Lung (tissue), 12 donors: ENCODE results near the gene PIK3AP1. TPM values are rescaled to one million over a fixed set of nuclear protein-coding genes. Genes with fewer than 3 reads are reported as not detected.

Source experiments
- ATAC-seq: fragments of 200-7000 bp; cut with Tn5 transposase; one replicate; pipeline ENCODE4 v1.9.1; 2020; ENCODE audit warnings: moderate number of reproducible peaks; ENCODE audit not compliant: insufficient read depth, low FRiP score
- DNase-seq, 3 donors: peaks; one replicate each; pipeline ENCODE4 v3.0.0-alpha.2; 2013 to 2017
- H3K27ac ChIP-seq, 2 donors: one replicate each; pipeline ENCODE4 v1.5.1; 2013; ENCODE audit warnings: mild to moderate bottlenecking in 2 of 2, moderate library complexity in 2 of 2, control low read depth in 1 of 2, inconsistent platforms in 1 of 2, low read depth in 1 of 2, low read length in 1 of 2
- H3K27me3 ChIP-seq, 3 donors: one replicate each; pipeline ENCODE4 v1.5.1; 2013; ENCODE audit warnings: low read length in 2 of 3; ENCODE audit not compliant: control insufficient read depth in 3 of 3, insufficient read depth in 3 of 3
- H3K36me3 ChIP-seq, 4 donors: one replicate each; pipeline ENCODE4 v1.5.1; 2013; ENCODE audit warnings: low read length in 4 of 4, mild to moderate bottlenecking in 1 of 4, moderate library complexity in 1 of 4; ENCODE audit not compliant: control insufficient read depth in 4 of 4, insufficient read depth in 4 of 4
- H3K4me1 ChIP-seq, 5 donors: one replicate each; pipeline ENCODE4 v1.5.1; 2013; ENCODE audit warnings: low read length in 5 of 5, mild to moderate bottlenecking in 2 of 5, moderate library complexity in 1 of 5; ENCODE audit not compliant: control insufficient read depth in 5 of 5, insufficient read depth in 5 of 5
- H3K4me3 ChIP-seq: one replicate; pipeline ENCODE4 v1.5.1; 2013; ENCODE audit warnings: mild to moderate bottlenecking, control low read depth, moderate library complexity
- H3K9ac ChIP-seq, 2 donors: one replicate each; pipeline ENCODE4 v1.5.1; 2013; ENCODE audit warnings: low read length in 2 of 2, control low read depth in 1 of 2; ENCODE audit not compliant: insufficient read depth in 1 of 2
- H3K9me3 ChIP-seq, 4 donors: one replicate each; pipeline ENCODE4 v1.5.1; 2013; ENCODE audit warnings: low read length in 3 of 4, mild to moderate bottlenecking in 1 of 4, moderate library complexity in 1 of 4; ENCODE audit not compliant: control insufficient read depth in 4 of 4, insufficient read depth in 3 of 4
- CTCF ChIP-seq: IDR thresholded peaks from 2 replicates; pipeline ENCODE4 v1.5.1; 2012; ENCODE audit warnings: mild to moderate bottlenecking; ENCODE audit errors: control extremely low read depth, extremely low read depth
- WGBS, 2 donors: extraction: QIAGEN DNeasy Blood & Tissue Kit; methylation state at CpG; one replicate each; pipeline ENCODE4 v1.1.7; 2013; 5-methylcytosine and 5-hydroxymethylcytosine counted together
- polyA plus RNA-seq, 2 donors: library from polyadenylated mRNA; stranded (reverse); fragments of 200-250 nt; gene quantifications; one replicate each; pipeline ENCODE4 v1.2.1, GENCODE V29; 2013
- total RNA-seq, 2 donors: library from RNA; depleted of rRNA in 1 of 2; stranded (reverse); fragments of >200 nt in 1 of 2; gene quantifications; one replicate each; pipeline ENCODE4 v1.2.1, GENCODE V29; 2014 to 2021
- donor health status: control.
- donor health status: control.
- donor health status: Bipolar disorder and iron deficiency.
- donor health status: healthy.
- donor health status: DM: yes; HTN: yes; CAD: no.

PIK3AP1 gene
- total and polyA plus RNA-seq, 4 donors, result 7.3 to 120 (median 30.4) TPM

DNA sequence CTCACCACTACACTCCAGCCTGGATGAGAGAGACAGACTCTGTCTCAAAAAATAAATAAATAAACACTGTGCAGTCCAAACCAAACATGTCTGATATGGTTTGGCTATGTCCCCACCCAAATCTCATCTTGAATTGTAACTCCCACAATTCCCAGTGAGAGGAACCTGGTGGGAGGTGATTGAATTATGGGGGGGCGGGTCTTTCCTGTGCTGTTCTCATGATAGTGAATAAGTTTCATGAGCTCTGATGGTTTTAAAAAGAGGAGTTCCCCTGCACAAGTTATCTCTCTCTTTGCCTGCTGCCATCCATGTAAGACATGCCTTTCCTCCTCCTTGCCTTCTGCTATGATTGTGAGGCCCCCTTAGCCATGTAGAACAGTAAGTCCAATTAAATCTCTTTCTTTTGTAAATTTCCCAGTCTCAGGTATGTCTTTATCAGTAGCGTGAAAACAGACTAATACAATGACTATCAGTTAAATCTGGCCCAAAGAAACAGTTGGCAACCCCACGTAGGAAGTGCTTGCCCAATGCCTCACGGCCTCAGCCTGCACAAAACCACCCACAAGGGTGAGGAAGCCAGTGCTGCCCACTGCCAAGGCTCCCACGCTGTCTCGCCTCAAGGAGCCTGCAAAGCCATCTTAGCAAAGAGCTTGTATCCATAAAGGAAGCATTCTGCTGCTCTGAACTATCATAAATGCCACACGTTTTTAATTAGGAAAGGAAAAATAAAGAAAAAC is 64.7 kb downstream of the PIK3AP1 start:
- no peak overlapping the region for H3K27ac ChIP-seq

DNA sequence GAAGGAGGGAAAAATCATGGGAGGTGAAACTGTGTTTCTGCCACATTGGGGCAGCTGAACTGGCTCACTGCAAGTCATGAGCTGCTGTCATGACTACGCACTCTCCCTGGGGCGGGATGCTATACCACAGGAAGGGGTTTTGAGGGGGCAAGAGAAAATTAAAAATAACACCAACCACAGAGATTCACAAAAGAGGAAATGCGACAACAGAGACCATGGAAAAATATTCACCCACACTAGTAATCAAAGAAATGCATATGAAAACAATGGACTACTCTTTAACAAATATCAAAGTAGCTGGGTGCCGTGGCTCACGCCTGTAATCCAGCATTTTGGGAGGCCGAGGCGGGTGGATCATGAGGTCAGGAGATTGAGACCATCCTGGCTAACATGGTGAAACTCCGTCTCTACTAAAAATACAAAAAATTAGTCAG is 68.3 kb downstream of the PIK3AP1 start:
- no peak for TF ChIP-seq CTCF
- Histone ChIP-seq H3K27ac (no peak overlapping the region), H3K4me1 (no peaks in the 10 kb centered on the region), H3K36me3 (no peaks in the 10 kb centered on the region), H3K9ac (no peak overlapping the region), H3K4me3 (no peak overlapping the region), H3K27me3 (peaks cover 0 to 2% (median 0%) of the 10 kb centered on the region in 3 donors), H3K9me3 (no peaks in the 10 kb centered on the region)
- ATAC-seq, result peak; percentile 27
- no peak for DNase-seq
- 48 to 66% methylated on average over 8 of the region's 8 CpGs for WGBS, 2 donors

More for the DNA sequence above, 64.7 kb downstream of the PIK3AP1 start:
- ATAC-seq, result no peak
- Histone ChIP-seq H3K4me3 (no peak overlapping the region), H3K36me3 (no peaks in the 10 kb centered on the region), H3K9ac (no peak overlapping the region), H3K9me3 (no peaks in the 10 kb centered on the region), H3K27me3 (peaks cover 0 to 2% (median 0%) of the 10 kb centered on the region in 3 donors), H3K4me1 (peaks cover 0 to 9% (median 0%) of the 10 kb centered on the region in 5 donors)
- no peak for DNase-seq
- 51 to 65% methylated on average over 7 of the region's 7 CpGs for WGBS, 2 donors
- TF ChIP-seq CTCF, result no peak

DNA sequence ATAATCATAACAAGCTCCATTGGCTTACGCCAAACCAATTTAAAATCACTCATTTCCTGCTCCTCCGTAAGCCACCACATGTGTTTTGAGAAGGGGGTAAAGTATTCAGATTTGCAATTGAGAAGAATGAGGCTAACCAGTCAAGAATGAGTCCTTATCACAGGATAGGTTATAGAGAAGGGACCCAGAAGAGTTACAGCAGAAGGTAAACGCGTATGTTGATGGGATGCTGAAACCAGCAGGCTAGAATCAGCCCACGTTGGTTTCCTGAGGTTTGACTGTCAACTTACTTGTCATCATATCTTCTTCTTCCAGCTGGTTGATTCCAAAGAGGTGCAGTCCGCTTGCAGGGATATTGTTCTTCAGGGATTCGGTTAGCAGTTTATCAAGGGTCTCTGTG is 69.4 kb downstream of the PIK3AP1 start:
- no peaks in the 10 kb centered on the region for H3K9me3 ChIP-seq
- no peak overlapping the region for H3K9ac ChIP-seq
- peaks cover 0 to 2% (median 0%) of the 10 kb centered on the region in 3 donors for H3K27me3 ChIP-seq
- WGBS, 2 donors, result 71 to 74% methylated on average over 7 of the region's 7 CpGs
- no peaks in the 10 kb centered on the region for H3K36me3 ChIP-seq
- no peak overlapping the region for H3K4me3 ChIP-seq
- TF ChIP-seq CTCF, result no peak
- H3K27ac ChIP-seq, result no peak overlapping the region
- H3K4me1 ChIP-seq, result no peaks in the 10 kb centered on the region
- DNase-seq (no peak), ATAC-seq (no peak)
